Neural cell (in vitro differentiated cells): ENCODE data around the gene BLTP2. TPM values are rescaled to one million over a fixed set of nuclear protein-coding genes. Genes with fewer than 3 reads are reported as not detected.
"Not testable (repeated sequence)": the region's sequence is repeated elsewhere in the genome, so short reads cannot be mapped to it uniquely, and the experiment has no call there.

ENCODE experiments used
- H2AFZ ChIP-seq: fragments of 200-600, 300-800 bp; sonication (generic), shearing (Covaris generic); 2 replicates; pipeline ENCODE4 v1.6.0; 2014; ENCODE audit warnings: low read depth, mild to moderate bottlenecking, antibody characterized with exemption, low read length, moderate library complexity
- H3F3A ChIP-seq: fragments of 200-600 bp; shearing (Covaris generic); 2 replicates; pipeline ENCODE4 v1.6.1; 2016; ENCODE audit warnings: mild to moderate bottlenecking, moderate library complexity, mixed read lengths, antibody characterized with exemption, low read length; ENCODE audit not compliant: insufficient read depth, poor library complexity, severe bottlenecking
- H3K27ac ChIP-seq: fragments of 200-600, 300-800 bp; sonication (generic), shearing (Covaris generic); 2 replicates; pipeline ENCODE4 v1.5.1; 2014; ENCODE audit warnings: mild to moderate bottlenecking, low read length, moderate library complexity
- H3K27me3 ChIP-seq: fragments of 300-800, 200-600 bp; sonication (generic), shearing (Covaris generic); 2 replicates; pipeline ENCODE4 v1.6.0; 2014; ENCODE audit warnings: mild to moderate bottlenecking, low read depth, low read length, moderate library complexity; ENCODE audit not compliant: insufficient read depth
- H3K36me3 ChIP-seq: fragments of 300-800, 200-600 bp; sonication (generic), shearing (Covaris generic); 2 replicates; pipeline ENCODE4 v1.5.1; 2014; ENCODE audit warnings: mild to moderate bottlenecking, antibody characterized with exemption, low read length, moderate library complexity; ENCODE audit not compliant: insufficient read depth
- H3K4me2 ChIP-seq: fragments of 300-800, 200-600 bp; sonication (generic), shearing (Covaris generic); 2 replicates; pipeline ENCODE4 v1.6.0; 2014; ENCODE audit warnings: mild to moderate bottlenecking, low read length
- H3K4me3 ChIP-seq: fragments of 300-800, 200-600 bp; sonication (generic), shearing (Covaris generic); 2 replicates; pipeline ENCODE4 v1.5.1; 2014; ENCODE audit warnings: mild to moderate bottlenecking, low read length, moderate library complexity
- H3K79me2 ChIP-seq: fragments of 200-600 bp; shearing (Covaris generic); replicated peaks from 2 replicates; pipeline ENCODE4 v1.6.0; 2014; ENCODE audit warnings: mild to moderate bottlenecking, low read length, moderate library complexity; ENCODE audit not compliant: insufficient read depth
- H3K9ac ChIP-seq: fragments of 300-800, 200-600 bp; sonication (generic), shearing (Covaris generic); 2 replicates; pipeline ENCODE4 v1.6.1; 2016; ENCODE audit warnings: mild to moderate bottlenecking, low read length, mixed read lengths
- H3K9me2 ChIP-seq: fragments of 200-600 bp; shearing (Covaris generic); 2 replicates; pipeline ENCODE4 v1.6.1; 2016; ENCODE audit warnings: mild to moderate bottlenecking, low read length, mixed read lengths; ENCODE audit not compliant: insufficient read depth
- H3K9me3 ChIP-seq: fragments of 200-600, 300-800 bp; sonication (generic), shearing (Covaris generic); 2 replicates; pipeline ENCODE4 v1.6.1; 2016; ENCODE audit warnings: mild to moderate bottlenecking, mixed run types, low read length, moderate library complexity, mixed read lengths
- H4K20me1 ChIP-seq: fragments of 200-600 bp; shearing (Covaris generic); 2 replicates; pipeline ENCODE4 v1.6.1; 2016; ENCODE audit warnings: mild to moderate bottlenecking, mixed run types; ENCODE audit not compliant: insufficient read depth
- EP300 ChIP-seq: fragments of 450-650 bp; conservative IDR thresholded peaks from 2 replicates; pipeline ENCODE4 v1.6.1; 2014; ENCODE audit warnings: antibody characterized with exemption, mild to moderate bottlenecking, moderate library complexity; ENCODE audit not compliant: poor library complexity, severe bottlenecking
- EZH2 ChIP-seq: fragments of 200-600, 300-800 bp; shearing (Covaris generic), sonication (generic); IDR thresholded peaks from 2 replicates; pipeline ENCODE4 v1.6.1; 2014; ENCODE audit warnings: antibody characterized with exemption, low read length, borderline replicate concordance, mild to moderate bottlenecking; ENCODE audit not compliant: insufficient read depth, poor library complexity, severe bottlenecking
- MXI1 ChIP-seq: fragments of 450-650 bp; conservative IDR thresholded peaks from 2 replicates; pipeline ENCODE4 v1.6.1; 2014; ENCODE audit warnings: antibody characterized with exemption, mild to moderate bottlenecking; ENCODE audit not compliant: poor library complexity, severe bottlenecking
- POLR2AphosphoS5 ChIP-seq: IDR thresholded peaks from 2 replicates; pipeline ENCODE4 v1.6.1; 2012
- RAD21 ChIP-seq: fragments of 450-650 bp; conservative IDR thresholded peaks from 2 replicates; pipeline ENCODE4 v1.6.1; 2014; ENCODE audit warnings: antibody characterized with exemption, mild to moderate bottlenecking, moderate library complexity
- SMC3 ChIP-seq: fragments of 450-650 bp; conservative IDR thresholded peaks from 2 replicates; pipeline ENCODE4 v1.6.1; 2014; ENCODE audit warnings: antibody characterized with exemption, mild to moderate bottlenecking, moderate library complexity; ENCODE audit not compliant: poor library complexity
- TAF1 ChIP-seq: IDR thresholded peaks from 2 replicates; pipeline ENCODE4 v1.6.1; 2012; ENCODE audit warnings: low read depth
- polyA plus RNA-seq: library from polyadenylated mRNA; depleted of rRNA; stranded (reverse); fragments of >200 nt; gene quantifications from 2 replicates; pipeline ENCODE4 v1.2.3, GENCODE V29; 2014
- TF ChIP-seq, protein P1 (sequence below): fragments of 450-650 bp; IDR thresholded peaks from 2 replicates; pipeline ENCODE4 v1.5.1; 2014; ENCODE audit warnings: antibody characterized with exemption, mild to moderate bottlenecking, moderate library complexity; ENCODE audit not compliant: poor library complexity, severe bottlenecking
- TF ChIP-seq, protein P2 (sequence below): IDR thresholded peaks from 2 replicates; pipeline ENCODE4 v1.6.1; 2012; ENCODE audit warnings: borderline replicate concordance

The BLTP2 gene
- polyA plus RNA-seq, 1 donor from 2014 or later = 54.4 TPM

DNA sequence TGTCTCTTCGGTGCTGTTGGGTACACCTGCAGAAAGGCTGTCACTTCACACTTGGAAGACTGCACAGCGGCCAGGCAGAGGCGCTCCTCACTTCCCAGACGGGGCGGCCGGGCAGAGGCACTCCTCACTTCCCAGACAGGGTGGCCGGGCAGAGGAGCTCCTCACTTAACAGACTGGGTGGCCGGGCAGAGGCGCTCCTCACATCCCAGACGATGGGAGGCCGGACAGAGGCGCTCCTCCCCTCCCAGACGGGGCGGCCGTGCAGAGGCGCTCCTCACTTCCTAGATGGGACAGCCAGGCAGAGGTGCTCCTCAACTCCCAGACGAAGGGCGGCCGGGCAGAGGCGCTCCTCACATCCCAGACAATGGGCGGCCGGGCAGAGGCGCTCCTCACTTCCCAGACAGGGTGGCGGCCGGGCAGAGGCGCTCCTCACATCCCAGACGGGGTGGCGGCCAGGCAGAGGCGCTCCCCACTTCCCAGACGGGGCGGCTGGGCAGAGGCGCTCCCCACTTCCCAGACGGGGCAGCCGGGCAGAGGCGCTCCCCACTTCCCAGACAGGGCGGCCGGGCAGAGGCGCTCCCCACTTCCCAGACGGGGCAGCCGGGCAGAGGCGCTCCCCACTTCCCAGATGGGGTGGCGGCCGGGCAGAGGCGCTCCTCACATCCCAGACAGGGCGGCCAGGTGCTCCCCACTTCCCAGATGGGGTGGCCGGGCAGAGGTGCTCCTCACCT, 14.0 kb upstream of the BLTP2 start:
- H3K36me3 ChIP-seq, H3K27ac ChIP-seq, H3K9ac ChIP-seq, H2AFZ ChIP-seq, H3K4me2 ChIP-seq, H3K9me3 ChIP-seq, H4K20me1 ChIP-seq, H3K27me3 ChIP-seq, H3F3A ChIP-seq, H3K4me3 ChIP-seq, H3K9me2 ChIP-seq: not testable (repeated sequence)
- H3K79me2 ChIP-seq = peaks cover 45% of the 10 kb centered on the region

DNA sequence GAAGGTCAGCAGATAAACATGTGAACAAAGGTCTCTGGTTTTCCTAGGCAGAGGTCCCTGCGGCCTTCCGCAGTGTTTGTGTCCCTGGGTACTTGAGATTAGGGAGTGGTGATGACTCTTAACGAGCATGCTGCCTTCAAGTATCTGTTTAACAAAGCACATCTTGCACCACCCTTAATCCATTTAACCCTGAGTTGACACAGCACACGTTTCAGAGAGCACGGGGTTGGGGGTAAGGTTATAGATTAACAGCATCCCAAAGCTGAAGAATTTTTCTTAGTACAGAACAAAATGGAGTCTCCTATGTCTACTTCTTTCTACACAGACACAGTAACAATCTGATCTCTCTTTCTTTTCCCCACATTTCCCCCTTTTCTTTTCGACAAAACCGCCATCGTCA, 13.4 kb upstream of the BLTP2 start:
- not testable (repeated sequence) for H3K27ac ChIP-seq, H2AFZ ChIP-seq, H3K36me3 ChIP-seq, H3K9me2 ChIP-seq, H3K9me3 ChIP-seq, H4K20me1 ChIP-seq, H3K9ac ChIP-seq, H3F3A ChIP-seq, H3K4me2 ChIP-seq, H3K4me3 ChIP-seq, H3K27me3 ChIP-seq
- H3K79me2 ChIP-seq = peaks cover 39% of the 10 kb centered on the region

DNA sequence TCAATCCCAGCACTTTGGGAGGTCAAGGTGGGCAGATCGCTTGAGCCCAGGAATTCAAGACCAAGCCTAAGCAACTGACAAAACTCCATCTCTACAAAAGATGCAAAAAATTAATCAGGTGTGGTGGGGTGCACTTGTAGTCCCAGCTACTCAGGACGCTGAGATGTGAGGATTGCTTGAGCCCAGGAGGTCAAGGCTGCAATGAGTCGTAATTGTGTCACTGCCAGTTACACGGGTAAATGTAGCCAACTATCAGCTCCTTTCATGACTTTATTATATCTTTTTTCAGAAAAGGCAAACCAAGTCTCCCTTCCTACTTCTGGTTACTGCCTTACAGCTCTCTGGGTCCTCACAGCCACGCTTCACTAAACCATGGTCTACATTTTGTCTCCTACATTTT, 12.8 kb upstream of the BLTP2 start:
- Histone ChIP-seq H3K79me2 (peaks cover 37% of the 10 kb centered on the region), H3K27me3 (no peaks in the 10 kb centered on the region), H2AFZ (no peak overlapping the region), H3K4me2 (no peak overlapping the region), H4K20me1 (no peaks in the 10 kb centered on the region), H3K4me3 (no peak overlapping the region), H3K36me3 (no peaks in the 10 kb centered on the region), H3K27ac (no peak overlapping the region), H3K9me3 (no peaks in the 10 kb centered on the region), H3K9me2 (no peaks in the 10 kb centered on the region), H3K9ac (no peak overlapping the region), H3F3A (no peaks in the 10 kb centered on the region)
- TF ChIP-seq, protein P1, sequence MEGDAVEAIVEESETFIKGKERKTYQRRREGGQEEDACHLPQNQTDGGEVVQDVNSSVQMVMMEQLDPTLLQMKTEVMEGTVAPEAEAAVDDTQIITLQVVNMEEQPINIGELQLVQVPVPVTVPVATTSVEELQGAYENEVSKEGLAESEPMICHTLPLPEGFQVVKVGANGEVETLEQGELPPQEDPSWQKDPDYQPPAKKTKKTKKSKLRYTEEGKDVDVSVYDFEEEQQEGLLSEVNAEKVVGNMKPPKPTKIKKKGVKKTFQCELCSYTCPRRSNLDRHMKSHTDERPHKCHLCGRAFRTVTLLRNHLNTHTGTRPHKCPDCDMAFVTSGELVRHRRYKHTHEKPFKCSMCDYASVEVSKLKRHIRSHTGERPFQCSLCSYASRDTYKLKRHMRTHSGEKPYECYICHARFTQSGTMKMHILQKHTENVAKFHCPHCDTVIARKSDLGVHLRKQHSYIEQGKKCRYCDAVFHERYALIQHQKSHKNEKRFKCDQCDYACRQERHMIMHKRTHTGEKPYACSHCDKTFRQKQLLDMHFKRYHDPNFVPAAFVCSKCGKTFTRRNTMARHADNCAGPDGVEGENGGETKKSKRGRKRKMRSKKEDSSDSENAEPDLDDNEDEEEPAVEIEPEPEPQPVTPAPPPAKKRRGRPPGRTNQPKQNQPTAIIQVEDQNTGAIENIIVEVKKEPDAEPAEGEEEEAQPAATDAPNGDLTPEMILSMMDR = no peak
- TF ChIP-seq, protein P2, sequence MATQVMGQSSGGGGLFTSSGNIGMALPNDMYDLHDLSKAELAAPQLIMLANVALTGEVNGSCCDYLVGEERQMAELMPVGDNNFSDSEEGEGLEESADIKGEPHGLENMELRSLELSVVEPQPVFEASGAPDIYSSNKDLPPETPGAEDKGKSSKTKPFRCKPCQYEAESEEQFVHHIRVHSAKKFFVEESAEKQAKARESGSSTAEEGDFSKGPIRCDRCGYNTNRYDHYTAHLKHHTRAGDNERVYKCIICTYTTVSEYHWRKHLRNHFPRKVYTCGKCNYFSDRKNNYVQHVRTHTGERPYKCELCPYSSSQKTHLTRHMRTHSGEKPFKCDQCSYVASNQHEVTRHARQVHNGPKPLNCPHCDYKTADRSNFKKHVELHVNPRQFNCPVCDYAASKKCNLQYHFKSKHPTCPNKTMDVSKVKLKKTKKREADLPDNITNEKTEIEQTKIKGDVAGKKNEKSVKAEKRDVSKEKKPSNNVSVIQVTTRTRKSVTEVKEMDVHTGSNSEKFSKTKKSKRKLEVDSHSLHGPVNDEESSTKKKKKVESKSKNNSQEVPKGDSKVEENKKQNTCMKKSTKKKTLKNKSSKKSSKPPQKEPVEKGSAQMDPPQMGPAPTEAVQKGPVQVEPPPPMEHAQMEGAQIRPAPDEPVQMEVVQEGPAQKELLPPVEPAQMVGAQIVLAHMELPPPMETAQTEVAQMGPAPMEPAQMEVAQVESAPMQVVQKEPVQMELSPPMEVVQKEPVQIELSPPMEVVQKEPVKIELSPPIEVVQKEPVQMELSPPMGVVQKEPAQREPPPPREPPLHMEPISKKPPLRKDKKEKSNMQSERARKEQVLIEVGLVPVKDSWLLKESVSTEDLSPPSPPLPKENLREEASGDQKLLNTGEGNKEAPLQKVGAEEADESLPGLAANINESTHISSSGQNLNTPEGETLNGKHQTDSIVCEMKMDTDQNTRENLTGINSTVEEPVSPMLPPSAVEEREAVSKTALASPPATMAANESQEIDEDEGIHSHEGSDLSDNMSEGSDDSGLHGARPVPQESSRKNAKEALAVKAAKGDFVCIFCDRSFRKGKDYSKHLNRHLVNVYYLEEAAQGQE = no peak
- TF ChIP-seq POLR2AphosphoS5 (no peak), EP300 (no peak), RAD21 (no peak), TAF1 (no peak), MXI1 (no peak), EZH2 (no peak), SMC3 (no peak)
